AG10803 (cell line): ENCODE measurements around the gene TKT.

ENCODE experiments used
- DNase-seq: peaks from one replicate; pipeline ENCODE4 v3.0.0; 2010; ENCODE audit warnings: low read depth
- H3K4me3 ChIP-seq: 2 replicates; pipeline ENCODE4 v1.5.1; 2011; ENCODE audit warnings: mild to moderate bottlenecking, low read length, control low read depth
- TF ChIP-seq, protein P1 (sequence below): conservative IDR thresholded peaks from 2 replicates; pipeline ENCODE4 v1.5.1; 2011; ENCODE audit warnings: mild to moderate bottlenecking, low read length, control low read depth, inconsistent platforms

The TKT gene

DNA sequence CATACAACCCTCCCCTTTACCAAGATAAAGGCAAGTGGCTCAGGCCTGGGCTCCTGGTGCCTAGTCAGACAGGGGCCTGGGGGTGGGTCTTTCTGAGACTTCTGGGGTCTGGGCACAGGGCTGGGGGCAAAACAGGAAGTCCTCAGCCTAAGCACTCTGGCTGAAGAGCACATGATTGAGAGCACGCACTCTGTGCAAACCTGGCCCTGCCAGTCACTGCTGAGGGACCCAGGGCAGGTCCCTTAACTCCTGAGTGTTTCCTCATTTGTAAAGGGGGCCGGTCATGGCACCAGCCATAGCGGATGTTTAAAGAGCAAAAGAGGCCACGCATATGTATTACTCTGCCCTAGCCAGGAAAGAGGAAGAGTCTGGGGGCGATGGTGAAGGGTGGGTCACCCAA lies 16.0 kb downstream of the TKT start:
- DNase-seq = no peak
- TF ChIP-seq, protein P1, sequence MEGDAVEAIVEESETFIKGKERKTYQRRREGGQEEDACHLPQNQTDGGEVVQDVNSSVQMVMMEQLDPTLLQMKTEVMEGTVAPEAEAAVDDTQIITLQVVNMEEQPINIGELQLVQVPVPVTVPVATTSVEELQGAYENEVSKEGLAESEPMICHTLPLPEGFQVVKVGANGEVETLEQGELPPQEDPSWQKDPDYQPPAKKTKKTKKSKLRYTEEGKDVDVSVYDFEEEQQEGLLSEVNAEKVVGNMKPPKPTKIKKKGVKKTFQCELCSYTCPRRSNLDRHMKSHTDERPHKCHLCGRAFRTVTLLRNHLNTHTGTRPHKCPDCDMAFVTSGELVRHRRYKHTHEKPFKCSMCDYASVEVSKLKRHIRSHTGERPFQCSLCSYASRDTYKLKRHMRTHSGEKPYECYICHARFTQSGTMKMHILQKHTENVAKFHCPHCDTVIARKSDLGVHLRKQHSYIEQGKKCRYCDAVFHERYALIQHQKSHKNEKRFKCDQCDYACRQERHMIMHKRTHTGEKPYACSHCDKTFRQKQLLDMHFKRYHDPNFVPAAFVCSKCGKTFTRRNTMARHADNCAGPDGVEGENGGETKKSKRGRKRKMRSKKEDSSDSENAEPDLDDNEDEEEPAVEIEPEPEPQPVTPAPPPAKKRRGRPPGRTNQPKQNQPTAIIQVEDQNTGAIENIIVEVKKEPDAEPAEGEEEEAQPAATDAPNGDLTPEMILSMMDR = no peak
- no peak overlapping the region for H3K4me3 ChIP-seq

GRCh38 chr3:53238886-53239285 lies 16.9 kb downstream of the TKT start:
- DNase-seq = no peak
- H3K4me3 ChIP-seq = no peak overlapping the region
- TF ChIP-seq, protein P1 = no peak

DNA sequence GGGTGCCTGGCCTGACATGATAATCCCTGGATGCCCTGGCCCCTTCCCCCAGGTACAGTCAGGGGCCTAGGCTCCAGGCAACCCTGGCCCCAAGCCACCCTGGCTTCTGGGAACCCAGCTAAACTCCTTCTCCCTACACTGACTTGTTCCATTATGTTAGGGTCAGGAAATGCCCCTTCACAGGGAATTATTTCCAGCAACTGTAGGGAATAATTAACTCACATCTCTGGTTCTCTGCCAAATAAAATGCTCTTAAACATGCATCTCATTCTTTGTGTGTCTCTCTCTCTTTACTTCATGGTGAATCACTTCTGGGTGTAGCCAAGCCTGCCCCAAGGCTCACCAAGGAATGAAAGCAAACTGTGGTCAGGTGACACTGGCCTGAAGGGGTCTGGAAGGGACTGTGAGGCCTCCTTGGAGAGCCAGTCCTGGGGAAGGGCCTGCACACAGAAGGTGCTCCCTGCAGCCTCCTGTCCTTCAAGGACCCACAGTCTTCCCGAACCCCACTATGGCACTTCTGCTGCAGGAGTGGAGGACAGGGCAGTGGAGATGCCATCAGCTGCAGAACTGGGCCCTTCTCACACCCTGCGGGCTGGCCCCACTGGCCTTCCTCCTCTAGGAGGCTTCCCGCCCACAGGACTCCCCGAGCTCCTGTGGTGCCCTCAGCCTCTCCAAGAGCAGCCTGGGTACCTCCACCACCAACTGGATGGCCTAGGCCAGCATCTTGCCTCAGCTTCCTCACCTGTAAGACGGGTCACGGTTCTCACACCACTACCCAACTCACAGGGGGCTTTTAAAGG lies 17.6 kb downstream of the TKT start:
- peak; percentile 93 for DNase-seq
- TF ChIP-seq, protein P1 = no peak
- no peak overlapping the region for H3K4me3 ChIP-seq

- peak; percentile 90 for DNase-seq
- TF ChIP-seq, protein P1 = no peak
- H3K4me3 ChIP-seq = no peak overlapping the region
These were observed 19.5 kb downstream of the TKT start for GRCh38 chr3:53236112-53236841.

DNA sequence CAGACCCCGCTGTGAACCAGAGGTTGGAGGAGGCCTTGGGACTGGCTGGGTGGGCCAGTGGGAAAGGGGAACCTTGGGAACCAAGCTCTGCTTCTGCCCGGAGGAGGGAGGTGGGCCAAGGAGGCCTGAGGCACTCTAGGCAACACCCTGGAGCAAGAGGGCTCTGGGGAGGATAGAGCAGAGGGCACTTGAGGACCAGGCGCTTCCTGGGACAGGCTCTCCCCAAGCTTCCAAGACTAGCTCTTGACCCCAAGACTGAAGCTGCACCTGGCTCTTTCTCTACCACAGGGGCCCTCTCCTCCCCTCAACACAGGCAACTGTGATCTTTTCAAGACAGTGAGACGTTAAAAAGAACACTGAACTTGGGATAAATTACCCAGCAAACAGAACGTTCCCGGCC lies 20.3 kb downstream of the TKT start:
- no peak overlapping the region for H3K4me3 ChIP-seq
- no peak for DNase-seq
- TF ChIP-seq, protein P1 = no peak

GRCh38 chr3:53234841-53235232 lies 21.0 kb downstream of the TKT start:
- H3K4me3 ChIP-seq = no peak overlapping the region
- TF ChIP-seq, protein P1 = no peak
- no peak for DNase-seq
